COLO668 (cell line): ENCODE measurements around the gene NCAN.

Experiments
- DNase-seq: peaks from one replicate; lab custom pipeline; 2025; ENCODE audit not compliant: unreplicated experiment; lab: John Stamatoyannopoulos, UW

The NCAN gene

GRCh38 chr19:19279062-19279612 lies 67.4 kb downstream of the NCAN start:
- DNase-seq = no peak

GRCh38 chr19:19279853-19280252 lies 68.1 kb downstream of the NCAN start:
- no peak for DNase-seq

GRCh38 chr19:19280561-19280960 lies 68.8 kb downstream of the NCAN start:
- no peak for DNase-seq

- no peak for DNase-seq
These were observed 73.9 kb downstream of the NCAN start for GRCh38 chr19:19285686-19286085.

- DNase-seq = no peak
These were observed 80.8 kb downstream of the NCAN start for GRCh38 chr19:19292607-19293006.

- DNase-seq = no peak
These were observed 83.2 kb downstream of the NCAN start for GRCh38 chr19:19294914-19295313.

GRCh38 chr19:19296953-19297689 lies 85.4 kb downstream of the NCAN start:
- no peak for DNase-seq

- no peak for DNase-seq
These were observed 86.0 kb downstream of the NCAN start for GRCh38 chr19:19297759-19298158.

- DNase-seq = no peak
These were observed 88.9 kb downstream of the NCAN start for GRCh38 chr19:19300613-19301012.
